ENCODE results near the gene ANKRD52.

ANKRD52 gene

DNA sequence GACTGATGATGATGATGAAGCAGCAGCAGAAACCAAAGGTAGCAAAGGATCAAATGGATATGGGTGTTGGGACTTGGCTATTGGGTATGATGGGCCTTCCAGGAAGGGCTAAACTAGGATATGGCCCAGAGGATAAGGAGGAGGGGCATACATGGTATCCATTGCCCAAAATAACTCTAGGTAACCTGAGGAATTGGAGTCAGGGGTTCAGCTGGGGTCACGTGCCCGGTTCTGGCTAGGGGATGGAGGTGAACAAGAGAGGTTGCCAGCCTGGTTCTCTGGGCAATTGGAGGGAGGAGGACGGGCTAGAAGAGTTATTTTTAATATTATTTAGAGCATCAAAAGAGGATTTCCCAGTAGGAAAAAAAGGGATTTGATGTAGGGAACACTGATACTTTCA lies 2.7 kb upstream of the ANKRD52 start:
- H3K36me3 ChIP-seq (replicated peaks; ENCODE audit: low read depth, low read length): peaks cover 11% of the 10 kb centered on the region
- H3K79me2 ChIP-seq (ENCODE audit: low read length): peaks cover 21% of the 10 kb centered on the region
- H3K27ac ChIP-seq (ENCODE audit: low read length): no peak overlapping the region

DNA sequence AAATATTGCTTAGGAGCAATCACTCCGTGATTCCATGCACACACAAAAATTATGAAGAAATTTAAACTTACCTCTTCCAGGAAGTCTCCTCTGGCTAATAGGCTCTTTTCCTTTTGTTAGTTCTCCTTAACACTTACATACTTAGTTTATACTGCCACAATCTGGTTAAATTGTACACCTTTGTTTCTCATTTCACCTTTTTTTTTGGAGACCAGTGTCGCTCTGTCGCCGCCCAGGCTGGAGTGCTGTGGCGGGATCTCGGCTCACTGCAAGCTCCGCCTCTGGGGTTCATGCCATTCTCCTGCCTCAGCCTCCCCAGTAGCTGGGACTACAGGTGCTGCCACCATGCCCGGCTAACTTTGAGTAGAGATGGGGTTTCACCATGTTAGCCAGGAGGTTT lies 2.2 kb upstream of the ANKRD52 start:
- H3K4me2 ChIP-seq (ENCODE audit: low read length): no peak overlapping the region
- no peak overlapping the region for H2AFZ ChIP-seq (ENCODE audit: low read depth, low read length)
- peaks cover 21% of the 10 kb centered on the region for H3K79me2 ChIP-seq (ENCODE audit: low read length)
- no peaks in the 10 kb centered on the region for H3K27me3 ChIP-seq (ENCODE audit: low read depth, low read length)
- peaks cover 10% of the 10 kb centered on the region for H3K4me1 ChIP-seq (ENCODE audit: low read length)
- H3K4me3 ChIP-seq (ENCODE audit: low read length): no peak overlapping the region
- H4K20me1 ChIP-seq (ENCODE audit: insufficient read depth, low read length): no peaks in the 10 kb centered on the region
- H3K27ac ChIP-seq (ENCODE audit: low read length): no peak overlapping the region
- H3K9ac ChIP-seq (ENCODE audit: low read length): no peak overlapping the region
- TF ChIP-seq, protein P1, sequence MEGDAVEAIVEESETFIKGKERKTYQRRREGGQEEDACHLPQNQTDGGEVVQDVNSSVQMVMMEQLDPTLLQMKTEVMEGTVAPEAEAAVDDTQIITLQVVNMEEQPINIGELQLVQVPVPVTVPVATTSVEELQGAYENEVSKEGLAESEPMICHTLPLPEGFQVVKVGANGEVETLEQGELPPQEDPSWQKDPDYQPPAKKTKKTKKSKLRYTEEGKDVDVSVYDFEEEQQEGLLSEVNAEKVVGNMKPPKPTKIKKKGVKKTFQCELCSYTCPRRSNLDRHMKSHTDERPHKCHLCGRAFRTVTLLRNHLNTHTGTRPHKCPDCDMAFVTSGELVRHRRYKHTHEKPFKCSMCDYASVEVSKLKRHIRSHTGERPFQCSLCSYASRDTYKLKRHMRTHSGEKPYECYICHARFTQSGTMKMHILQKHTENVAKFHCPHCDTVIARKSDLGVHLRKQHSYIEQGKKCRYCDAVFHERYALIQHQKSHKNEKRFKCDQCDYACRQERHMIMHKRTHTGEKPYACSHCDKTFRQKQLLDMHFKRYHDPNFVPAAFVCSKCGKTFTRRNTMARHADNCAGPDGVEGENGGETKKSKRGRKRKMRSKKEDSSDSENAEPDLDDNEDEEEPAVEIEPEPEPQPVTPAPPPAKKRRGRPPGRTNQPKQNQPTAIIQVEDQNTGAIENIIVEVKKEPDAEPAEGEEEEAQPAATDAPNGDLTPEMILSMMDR (IDR thresholded peaks at IDR 0.05; ENCODE audit: low read depth, low read length): no peak
- no peak for TF ChIP-seq EZH2phosphoT487 (IDR thresholded peaks at IDR 0.05; ENCODE audit: low read depth)
- H3K36me3 ChIP-seq (replicated peaks; ENCODE audit: low read depth, low read length): peaks cover 16% of the 10 kb centered on the region
- H3K9me3 ChIP-seq (ENCODE audit: insufficient read depth, low read length): no peaks in the 10 kb centered on the region

More for the DNA sequence above, 2.7 kb upstream of the ANKRD52 start:
- Histone ChIP-seq H3K9ac (ENCODE audit: low read length) (no peak overlapping the region), H2AFZ (ENCODE audit: low read depth, low read length) (no peak overlapping the region), H3K4me1 (ENCODE audit: low read length) (peaks cover 10% of the 10 kb centered on the region), H3K4me3 (ENCODE audit: low read length) (no peak overlapping the region), H4K20me1 (ENCODE audit: insufficient read depth, low read length) (no peaks in the 10 kb centered on the region), H3K9me3 (ENCODE audit: insufficient read depth, low read length) (no peaks in the 10 kb centered on the region), H3K27me3 (ENCODE audit: low read depth, low read length) (no peaks in the 10 kb centered on the region), H3K4me2 (ENCODE audit: low read length) (no peak overlapping the region)
- TF ChIP-seq, protein P1 (IDR thresholded peaks at IDR 0.05; ENCODE audit: low read depth, low read length): no peak
- no peak for TF ChIP-seq EZH2phosphoT487 (IDR thresholded peaks at IDR 0.05; ENCODE audit: low read depth)

DNA sequence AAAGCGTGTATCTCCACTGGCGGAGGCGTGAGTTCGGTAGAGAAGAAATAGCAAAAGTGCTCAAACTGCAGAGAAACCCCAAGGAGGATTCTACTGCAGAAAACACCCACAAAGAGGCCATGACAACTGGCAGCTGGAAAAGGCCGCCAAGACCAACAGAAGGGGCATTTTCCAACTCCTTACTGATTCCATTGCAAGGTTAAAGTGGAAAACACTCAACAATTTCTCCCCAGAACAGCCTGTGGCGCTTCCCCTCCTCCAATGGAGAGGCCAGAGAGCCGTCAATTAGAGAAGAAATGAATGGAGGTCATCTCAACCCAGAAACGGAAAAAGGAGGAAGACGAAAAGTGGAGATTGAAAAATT lies 618 bp upstream of the ANKRD52 start:
- peak overlapping the region; percentile 84 for H3K4me3 ChIP-seq (ENCODE audit: low read length)
- H4K20me1 ChIP-seq (ENCODE audit: insufficient read depth, low read length): no peaks in the 10 kb centered on the region
- H3K4me1 ChIP-seq (ENCODE audit: low read length): peaks cover 10% of the 10 kb centered on the region
- H3K36me3 ChIP-seq (replicated peaks; ENCODE audit: low read depth, low read length): peaks cover 27% of the 10 kb centered on the region
- H2AFZ ChIP-seq (ENCODE audit: low read depth, low read length): peak overlapping the region; percentile 98
- TF ChIP-seq, protein P1 (IDR thresholded peaks at IDR 0.05; ENCODE audit: low read depth, low read length): no peak
- no peak for TF ChIP-seq EZH2phosphoT487 (IDR thresholded peaks at IDR 0.05; ENCODE audit: low read depth)
- H3K79me2 ChIP-seq (ENCODE audit: low read length): peaks cover 21% of the 10 kb centered on the region
- H3K9me3 ChIP-seq (ENCODE audit: insufficient read depth, low read length): no peaks in the 10 kb centered on the region
- peak overlapping the region; percentile 83 for H3K9ac ChIP-seq (ENCODE audit: low read length)
- H3K27ac ChIP-seq (ENCODE audit: low read length): no peak overlapping the region
- H3K27me3 ChIP-seq (ENCODE audit: low read depth, low read length): no peaks in the 10 kb centered on the region
- H3K4me2 ChIP-seq (ENCODE audit: low read length): peak overlapping the region; percentile 97

DNA sequence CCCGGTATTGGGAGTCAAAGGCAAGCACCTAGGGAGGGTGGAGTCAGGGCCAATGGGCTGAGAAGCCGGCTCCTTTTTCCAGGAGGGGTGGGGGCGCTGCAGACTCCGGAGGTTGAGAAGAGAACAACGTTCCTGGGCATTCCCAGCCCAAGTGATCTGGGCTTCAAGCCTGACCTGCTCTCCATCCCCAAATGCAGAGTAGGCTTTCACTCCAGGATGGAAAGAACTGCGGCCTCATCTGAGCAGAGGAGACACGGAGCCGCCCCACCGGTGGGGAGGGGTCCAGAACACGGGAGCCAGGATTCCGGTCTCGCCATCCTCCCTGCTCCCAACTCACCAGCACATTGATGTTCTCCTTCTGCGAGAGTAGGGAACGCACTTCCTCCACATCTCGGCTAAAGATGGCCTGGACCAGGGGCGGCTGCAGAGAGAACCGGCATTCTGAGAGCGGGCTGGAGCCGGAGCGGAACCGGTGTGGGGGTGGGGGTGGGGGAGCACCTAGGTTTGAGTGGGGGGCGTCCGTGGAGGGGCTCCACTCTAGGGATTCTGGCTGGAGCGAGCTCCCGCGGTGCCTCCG lies 605 bp downstream of the ANKRD52 start:
- peaks cover 21% of the 10 kb centered on the region for H3K79me2 ChIP-seq (ENCODE audit: low read length)
- no peaks in the 10 kb centered on the region for H3K27me3 ChIP-seq (ENCODE audit: low read depth, low read length)
- peak overlapping the region; percentile 84 for H3K4me3 ChIP-seq (ENCODE audit: low read length)

More for the DNA sequence above, 605 bp downstream of the ANKRD52 start:
- TF ChIP-seq, protein P1 (IDR thresholded peaks at IDR 0.05; ENCODE audit: low read depth, low read length): peak; percentile 7; the same call in 1 of the 2 replicates
- no peak for TF ChIP-seq EZH2phosphoT487 (IDR thresholded peaks at IDR 0.05; ENCODE audit: low read depth)
- Histone ChIP-seq H3K27ac (ENCODE audit: low read length) (peak overlapping the region; percentile 11), H4K20me1 (ENCODE audit: insufficient read depth, low read length) (no peaks in the 10 kb centered on the region), H3K36me3 (replicated peaks; ENCODE audit: low read depth, low read length) (peaks cover 38% of the 10 kb centered on the region), H3K9ac (ENCODE audit: low read length) (peak overlapping the region; percentile 83), H3K4me1 (ENCODE audit: low read length) (peaks cover 10% of the 10 kb centered on the region), H2AFZ (ENCODE audit: low read depth, low read length) (no peak overlapping the region), H3K9me3 (ENCODE audit: insufficient read depth, low read length) (no peaks in the 10 kb centered on the region), H3K4me2 (ENCODE audit: low read length) (peak overlapping the region; percentile 94)

Data from OCI-LY3 (cell line).